IPS-18c (cell line): ENCODE data around the gene FAM111B.

Experiments used
- H3K4me3 ChIP-seq: 2 replicates; pipeline ENCODE4 v1.7.0; 2013; ENCODE audit warnings: low read depth, mild to moderate bottlenecking, low read length, moderate library complexity; ENCODE audit not compliant: insufficient read depth
- H3K9me3 ChIP-seq: one replicate; pipeline ENCODE4 v1.6.1; 2013; ENCODE audit warnings: mild to moderate bottlenecking, low read length, moderate library complexity; ENCODE audit not compliant: control insufficient read depth, insufficient read depth

FAM111B gene

DNA sequence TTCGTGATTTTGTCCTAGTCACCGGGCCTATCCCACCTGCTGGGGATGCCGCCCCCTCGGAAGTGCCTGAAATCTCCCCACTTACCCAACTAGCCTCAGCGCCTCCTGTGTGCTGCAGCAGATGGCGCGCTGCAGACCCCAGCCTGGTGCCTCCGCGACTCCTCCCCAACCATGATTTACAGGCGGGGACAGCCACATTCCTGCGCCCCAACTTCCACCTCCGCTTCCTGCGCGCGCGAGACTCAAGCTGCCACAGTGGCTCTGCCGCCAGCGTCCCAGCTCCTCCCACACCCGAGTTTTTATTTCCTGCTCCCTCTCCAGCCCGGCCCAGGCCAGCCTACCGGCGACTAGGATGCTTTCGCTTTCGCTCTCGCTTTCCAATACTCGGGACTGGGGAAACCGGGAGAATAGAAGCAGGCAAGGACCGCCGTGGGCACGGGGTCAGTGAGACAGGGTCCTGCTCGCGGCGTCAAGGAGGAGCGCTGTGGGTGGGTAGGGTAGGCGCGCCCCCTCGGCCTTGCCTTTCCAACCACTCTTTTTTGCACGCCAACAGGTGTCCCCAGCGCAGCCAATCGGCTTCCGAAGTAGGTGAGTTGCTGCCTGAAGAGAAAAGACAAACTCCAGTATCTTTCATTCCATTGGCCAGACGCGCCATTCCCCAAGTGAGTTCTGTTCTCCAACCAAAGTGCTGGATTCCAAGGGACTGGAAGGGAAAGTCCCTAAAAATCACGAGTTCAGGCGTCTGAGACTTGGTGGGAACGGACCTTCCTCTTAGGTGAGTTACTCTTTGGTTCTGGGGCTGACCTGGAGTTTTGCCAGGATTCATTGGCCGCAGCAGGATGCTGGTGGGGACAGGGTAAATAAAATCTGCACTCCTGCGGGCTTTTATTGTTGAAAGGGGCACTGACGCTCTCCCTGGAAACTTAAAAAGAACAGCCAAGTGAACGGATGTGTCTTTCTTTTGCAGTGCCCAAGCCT lies 35.8 kb downstream of the FAM111B start, which contains the start of gene FAM111A:
Gene FAM111A (plus strand): TSS at position 327 of the 978 bp plus-strand sequence. CDS start 6,017 bp downstream, outside the sequence.
- Histone ChIP-seq H3K4me3 (peak within 1 kb of the TSS; percentile 71), H3K9me3 (no peaks in the 10 kb centered on the region)

DNA sequence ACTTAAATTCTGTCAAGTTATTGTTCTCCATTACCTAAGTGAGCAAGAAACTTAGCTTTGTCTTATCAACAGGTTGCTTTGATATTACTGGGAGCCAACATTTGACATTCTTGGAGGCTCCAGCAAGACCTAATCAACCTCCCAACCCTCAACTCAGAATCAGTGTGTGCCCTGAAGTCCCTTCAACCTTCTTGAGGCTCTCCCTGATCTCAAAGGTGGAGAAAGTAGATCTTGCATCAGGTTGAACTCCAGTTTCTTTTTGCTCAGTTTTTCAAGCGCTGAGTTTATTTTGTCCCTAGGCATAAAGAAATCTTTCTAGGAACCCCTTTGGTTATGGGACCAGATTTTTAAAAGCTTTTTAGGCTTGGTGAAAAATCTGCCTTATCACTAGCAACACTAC lies 37.1 kb downstream of the FAM111B start:
- Histone ChIP-seq H3K9me3 (no peaks in the 10 kb centered on the region), H3K4me3 (no peak overlapping the region; the same call in 1 of the 2 replicates)

- H3K4me3 ChIP-seq, result peak overlapping the region; percentile 57
- H3K9me3 ChIP-seq, result no peaks in the 10 kb centered on the region
Observed at GRCh38 chr11:59144579-59145345, 37.7 kb downstream of the FAM111B start.

GRCh38 chr11:59145534-59145933 lies 38.5 kb downstream of the FAM111B start:
- peak overlapping the region; percentile 57; the same call in 1 of the 2 replicates for H3K4me3 ChIP-seq
- no peaks in the 10 kb centered on the region for H3K9me3 ChIP-seq

DNA sequence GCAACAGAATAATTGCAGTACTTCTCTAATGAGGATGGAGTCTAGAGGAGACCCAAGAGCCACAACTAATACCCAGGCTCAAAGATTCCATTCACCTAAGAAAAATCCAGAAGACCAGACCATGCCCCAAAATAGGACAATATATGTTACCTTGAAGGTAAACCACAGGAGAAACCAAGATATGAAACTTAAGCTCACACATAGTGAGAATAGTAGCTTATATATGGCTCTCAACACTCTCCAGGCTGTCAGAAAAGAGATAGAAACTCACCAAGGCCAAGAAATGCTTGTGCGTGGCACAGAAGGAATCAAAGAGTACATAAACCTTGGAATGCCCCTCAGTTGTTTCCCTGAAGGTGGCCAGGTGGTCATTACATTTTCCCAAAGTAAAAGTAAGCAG lies 44.7 kb downstream of the FAM111B start:
- Histone ChIP-seq H3K4me3 (no peak overlapping the region), H3K9me3 (no peaks in the 10 kb centered on the region)

DNA sequence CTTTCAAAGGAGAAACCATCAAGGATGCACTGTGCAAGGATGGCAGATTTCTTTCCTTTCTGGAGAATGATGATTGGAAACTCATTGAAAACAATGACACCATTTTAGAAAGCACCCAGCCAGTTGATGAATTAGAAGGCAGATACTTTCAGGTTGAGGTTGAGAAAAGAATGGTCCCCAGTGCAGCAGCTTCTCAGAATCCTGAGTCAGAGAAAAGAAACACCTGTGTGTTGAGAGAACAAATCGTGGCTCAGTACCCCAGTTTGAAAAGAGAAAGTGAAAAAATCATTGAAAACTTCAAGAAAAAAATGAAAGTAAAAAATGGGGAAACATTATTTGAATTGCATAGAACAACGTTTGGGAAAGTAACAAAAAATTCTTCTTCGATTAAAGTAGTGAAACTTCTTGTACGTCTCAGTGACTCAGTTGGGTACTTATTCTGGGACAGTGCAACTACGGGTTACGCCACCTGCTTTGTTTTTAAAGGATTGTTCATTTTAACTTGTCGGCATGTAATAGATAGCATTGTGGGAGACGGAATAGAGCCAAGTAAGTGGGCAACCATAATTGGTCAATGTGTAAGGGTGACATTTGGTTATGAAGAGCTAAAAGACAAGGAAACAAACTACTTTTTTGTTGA lies 45.4 kb downstream of the FAM111B start:
- Histone ChIP-seq H3K4me3 (no peak overlapping the region), H3K9me3 (no peaks in the 10 kb centered on the region)

DNA sequence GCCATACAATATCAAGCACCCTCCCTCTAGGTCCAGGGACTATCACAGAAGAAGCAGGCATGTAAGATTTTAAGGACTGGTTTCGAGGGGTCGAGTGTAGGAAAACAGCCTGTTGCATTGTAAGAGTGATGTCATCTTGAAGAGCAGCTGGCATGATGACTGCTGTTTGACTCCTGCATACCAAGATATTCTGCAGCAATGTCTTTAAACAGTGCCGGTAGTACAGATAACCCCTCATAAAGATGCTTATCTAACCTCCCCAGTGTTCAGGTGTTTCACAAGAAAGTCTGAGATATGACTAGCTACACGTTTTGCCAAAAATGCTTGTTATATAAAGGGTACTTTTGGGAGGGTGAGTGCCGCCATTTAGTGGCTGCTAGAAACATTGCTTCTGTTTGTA lies 47.6 kb downstream of the FAM111B start:
- Histone ChIP-seq H3K9me3 (no peaks in the 10 kb centered on the region), H3K4me3 (no peak overlapping the region)

DNA sequence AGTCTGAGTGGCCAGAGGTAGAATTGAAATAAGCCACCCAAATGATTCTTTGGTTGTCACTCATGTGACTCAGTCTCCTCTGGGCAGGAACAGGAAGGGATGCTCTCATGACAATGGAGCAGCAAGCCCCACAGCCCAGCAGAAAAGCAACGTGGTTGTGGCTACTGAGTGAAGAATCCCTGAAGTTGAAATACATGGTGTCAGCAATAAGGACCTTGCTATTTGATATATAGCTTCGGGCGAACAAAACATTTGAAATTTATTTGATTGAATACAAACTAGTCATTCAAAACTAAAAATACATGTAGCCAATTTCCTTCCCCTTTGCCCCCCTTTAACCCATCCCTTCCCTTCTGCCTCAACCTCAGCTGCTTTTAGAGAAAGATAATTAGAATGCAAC lies 50.4 kb downstream of the FAM111B start:
- Histone ChIP-seq H3K4me3 (no peak overlapping the region), H3K9me3 (no peaks in the 10 kb centered on the region)

DNA sequence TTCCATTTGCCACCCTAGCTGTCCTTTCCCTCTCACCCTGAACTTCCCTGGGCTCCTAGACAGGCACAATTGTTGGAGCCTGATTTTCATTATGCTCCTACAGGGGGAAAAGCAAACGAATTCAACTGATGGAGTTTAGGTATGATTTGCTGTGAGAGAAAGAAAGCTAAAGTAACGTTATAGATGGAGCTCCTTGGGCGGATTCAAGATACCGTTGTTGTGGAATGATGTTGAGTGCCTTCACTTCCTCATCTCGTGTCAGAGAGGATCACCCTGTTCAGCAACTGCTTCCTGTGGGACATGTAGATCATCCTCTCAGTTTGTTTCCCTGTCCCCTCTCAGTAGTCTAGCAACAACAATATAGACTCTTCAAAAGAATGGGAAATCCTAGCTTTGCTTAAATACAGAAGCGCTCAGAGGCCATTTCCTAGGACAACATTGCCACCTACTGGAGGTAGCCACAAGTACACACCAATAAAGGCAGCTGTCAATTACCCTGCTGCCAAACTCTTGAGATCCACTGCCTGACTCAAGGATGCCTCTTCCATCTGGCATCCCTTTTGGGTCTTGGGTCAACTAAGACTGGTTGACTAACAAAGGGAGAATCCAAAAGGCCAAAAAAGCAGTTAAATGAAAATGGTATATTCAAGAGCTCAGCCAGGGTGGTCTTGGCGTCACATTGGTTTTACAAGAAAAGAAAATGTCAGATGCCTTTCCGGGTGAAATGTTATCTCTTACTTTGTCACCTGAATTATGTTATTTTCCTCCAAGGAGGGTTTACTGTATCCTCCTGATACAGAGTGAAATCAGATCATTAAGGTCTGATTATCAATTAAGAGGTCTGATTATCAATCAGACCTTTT lies 51.4 kb downstream of the FAM111B start:
- no peaks in the 10 kb centered on the region for H3K9me3 ChIP-seq
- H3K4me3 ChIP-seq, result no peak overlapping the region

GRCh38 chr11:59164028-59164427 lies 57.0 kb downstream of the FAM111B start:
- Histone ChIP-seq H3K4me3 (no peak overlapping the region), H3K9me3 (no peaks in the 10 kb centered on the region)

DNA sequence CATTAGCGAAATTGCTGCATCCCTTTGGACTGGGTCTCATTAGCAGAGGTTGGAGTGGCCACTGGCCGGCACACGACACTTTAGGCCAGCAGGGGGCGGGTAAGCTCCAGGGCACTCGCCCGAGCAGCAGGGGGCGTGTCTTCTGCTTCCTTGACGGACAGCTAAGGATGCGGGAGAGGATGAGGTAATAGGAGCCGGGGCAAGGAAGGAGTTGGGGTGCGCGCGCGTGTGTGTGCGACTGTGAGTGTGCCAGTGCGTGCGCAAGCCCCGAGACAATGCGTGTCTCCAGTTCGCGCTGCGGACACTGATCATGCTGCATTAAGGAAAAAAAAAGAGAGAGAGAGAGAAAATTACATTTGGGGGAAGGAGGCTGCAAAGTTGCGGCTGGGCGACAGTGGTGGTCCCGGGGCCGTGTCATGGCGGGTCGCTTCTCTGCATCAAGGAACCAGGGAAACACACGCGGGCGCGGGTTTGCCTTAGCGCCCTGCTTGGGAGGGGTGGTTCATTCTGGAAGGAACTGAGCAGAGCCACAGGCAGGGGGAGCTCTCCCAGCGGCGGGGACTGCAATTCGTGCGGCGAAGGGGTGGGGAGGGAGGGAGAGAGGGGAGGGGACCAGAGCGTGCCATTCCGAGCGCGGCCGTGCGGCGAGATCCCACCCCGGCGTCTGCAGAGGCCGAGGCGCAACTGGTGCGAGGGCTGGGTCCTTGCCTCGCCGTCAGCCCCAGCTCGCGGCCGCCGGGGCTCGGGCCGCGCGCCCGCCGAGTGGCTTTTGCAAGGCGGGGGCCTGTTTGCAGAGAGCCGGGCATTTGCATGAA lies 64.7 kb downstream of the FAM111B start, which contains the start of gene DTX4:
Gene DTX4 (plus strand): TSS at position 625 of the 815 bp plus-strand sequence. CDS start 464 bp downstream, outside the sequence.
- H3K4me3 ChIP-seq, result peak within 1 kb of the TSS; percentile 82

GRCh38 chr11:59172345-59173079 lies 65.5 kb downstream of the FAM111B start:
- peak overlapping the region; percentile 82 for H3K4me3 ChIP-seq
- peaks cover 2% of the 10 kb centered on the region for H3K9me3 ChIP-seq

More for the DNA sequence above, 64.7 kb downstream of the FAM111B start, which contains the start of gene DTX4:
- peaks cover 2% of the 10 kb centered on the region for H3K9me3 ChIP-seq

- H3K9me3 ChIP-seq, result peaks cover 2% of the 10 kb centered on the region
Observed at GRCh38 chr11:59173080-59173963, 66.3 kb downstream of the FAM111B start.

DNA sequence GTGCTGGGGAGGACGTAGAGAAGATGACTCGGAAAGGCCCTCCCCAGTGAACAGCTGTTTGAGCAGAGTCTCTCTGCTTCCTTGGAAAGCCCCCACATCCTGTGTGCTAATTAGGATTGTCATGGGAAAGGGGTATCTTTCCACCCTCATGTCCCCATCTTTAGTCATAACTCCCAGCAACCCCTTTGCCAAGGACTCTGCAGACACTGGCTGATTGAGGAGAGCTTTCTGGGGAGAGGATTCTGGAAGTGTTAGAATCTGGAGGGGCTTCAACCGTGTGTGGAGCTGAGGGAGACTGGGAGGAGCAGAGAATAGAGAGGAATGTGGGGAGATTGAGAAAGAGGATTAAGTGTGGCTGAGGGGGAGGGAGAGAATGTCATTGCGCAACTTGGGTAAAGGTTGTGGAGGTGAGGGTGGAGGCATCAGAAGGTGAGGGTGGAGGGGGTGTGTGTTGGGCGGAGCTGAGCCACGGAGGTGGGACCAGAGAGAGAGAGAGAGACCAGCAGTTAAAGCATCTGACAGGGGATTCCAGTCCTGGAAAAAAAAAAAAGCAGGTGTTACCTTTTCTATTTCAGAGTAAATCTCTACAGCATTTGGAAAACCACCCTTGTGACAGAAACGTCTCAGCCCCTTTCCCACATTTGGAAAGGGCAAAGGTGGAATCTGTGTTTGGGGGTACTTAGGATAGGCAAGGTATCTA lies 67.1 kb downstream of the FAM111B start:
- Histone ChIP-seq H3K9me3 (peaks cover 4% of the 10 kb centered on the region), H3K4me3 (peak overlapping the region; percentile 82)

More at GRCh38 chr11:59173080-59173963, 66.3 kb downstream of the FAM111B start:
- H3K4me3 ChIP-seq, result peak overlapping the region; percentile 82
